ENCODE measurements around the gene GABBR2. TPM values are rescaled to one million over a fixed set of nuclear protein-coding genes. Genes with fewer than 3 reads are reported as not detected.

GABBR2 gene
- total RNA-seq, 1 experiment from 2014 or later = 0.23 TPM

- Histone ChIP-seq H3K4me1 (peaks cover 26% of the 10 kb centered on the region), H3K27me3 (replicated peaks; ENCODE audit: control insufficient read depth, insufficient read depth, low read length) (no peaks in the 10 kb centered on the region), H3K4me3 (ENCODE audit: low read depth, low read length) (no peak overlapping the region), H3K36me3 (ENCODE audit: control insufficient read depth, insufficient read depth, low read length) (no peaks in the 10 kb centered on the region), H3K9me3 (no peaks in the 10 kb centered on the region)
- Mint-ChIP-seq H3K27me3 (ENCODE audit: insufficient read depth, unreplicated experiment) (no peaks in the 10 kb centered on the region), H3K9me3 (ENCODE audit: unreplicated experiment) (peaks cover under 1% of the 10 kb centered on the region), H3K4me3 (ENCODE audit: unreplicated experiment) (no peak overlapping the region), H3K4me1 (ENCODE audit: low read depth, unreplicated experiment) (peaks cover 12% of the 10 kb centered on the region), H3K27ac (ENCODE audit: unreplicated experiment) (no peak overlapping the region), H3K36me3 (ENCODE audit: insufficient read depth, unreplicated experiment) (peaks cover 7% of the 10 kb centered on the region)
- intact Hi-C loops (cut with micrococcal nuclease; ENCODE audit: unreplicated experiment) = loop anchor here (10.0 kb wide), 2 partner anchors 424 to 1046 kb away; partner anchors contain the start of gene ANKS6
- DNase-seq = no peak
- no TSS peak for BruUV-seq (replicated peaks)
- ChIA-PET POLR2A (no interaction called here), CTCF (interaction anchor here (0.6 kb wide), 1 partner anchor 32 kb away, joined by 5 read pairs; no protein-coding TSS in a partner anchor)
- TF ChIP-seq CTCF (IDR thresholded peaks at IDR 0.05; ENCODE audit: insufficient read depth in 1 of 2, low read depth in 1 of 2, low read length in 1 of 2, severe bottlenecking in 1 of 2, unreplicated experiment in 1 of 2) = no peak
Observed at GRCh38 chr9:98370976-98371315, 337.8 kb downstream of the GABBR2 start.

- Histone ChIP-seq H3K36me3 (ENCODE audit: control insufficient read depth, insufficient read depth, low read length) (no peaks in the 10 kb centered on the region), H3K9me3 (peaks cover 2% of the 10 kb centered on the region; the same call in 1 of the 2 replicates), H3K4me1 (peaks cover 21% of the 10 kb centered on the region), H3K27me3 (replicated peaks; ENCODE audit: control insufficient read depth, insufficient read depth, low read length) (no peaks in the 10 kb centered on the region), H3K4me3 (ENCODE audit: low read depth, low read length) (no peak overlapping the region)
- Mint-ChIP-seq H3K4me3 (ENCODE audit: unreplicated experiment) (no peak overlapping the region), H3K27ac (ENCODE audit: unreplicated experiment) (no peak overlapping the region), H3K9me3 (ENCODE audit: unreplicated experiment) (peaks cover 5% of the 10 kb centered on the region), H3K27me3 (ENCODE audit: insufficient read depth, unreplicated experiment) (no peaks in the 10 kb centered on the region), H3K36me3 (ENCODE audit: insufficient read depth, unreplicated experiment) (peaks cover 7% of the 10 kb centered on the region), H3K4me1 (ENCODE audit: low read depth, unreplicated experiment) (peaks cover 12% of the 10 kb centered on the region)
- ChIA-PET CTCF (interaction anchor here (0.6 kb wide), 1 partner anchor 31 kb away, joined by 5 read pairs; no protein-coding TSS in a partner anchor), POLR2A (no interaction called here)
- DNase-seq = no peak
- BruUV-seq (replicated peaks) = no TSS peak
- TF ChIP-seq CTCF (IDR thresholded peaks at IDR 0.05; ENCODE audit: insufficient read depth in 1 of 2, low read depth in 1 of 2, low read length in 1 of 2, severe bottlenecking in 1 of 2, unreplicated experiment in 1 of 2) = no peak
- intact Hi-C loops (cut with micrococcal nuclease; ENCODE audit: unreplicated experiment) = loop anchor here (10.0 kb wide), 2 partner anchors 424 to 1046 kb away; partner anchors contain the start of gene ANKS6
Observed at GRCh38 chr9:98370300-98370975, 338.3 kb downstream of the GABBR2 start.

- intact Hi-C loops (cut with micrococcal nuclease; ENCODE audit: unreplicated experiment) = loop anchor here (10.0 kb wide), 2 partner anchors 425 to 1045 kb away; partner anchors contain the start of gene ANKS6
- BruUV-seq (replicated peaks) = no TSS peak
- Mint-ChIP-seq H3K27me3 (ENCODE audit: insufficient read depth, unreplicated experiment) (no peaks in the 10 kb centered on the region), H3K9me3 (ENCODE audit: unreplicated experiment) (peaks cover 11% of the 10 kb centered on the region), H3K27ac (ENCODE audit: unreplicated experiment) (no peak overlapping the region), H3K36me3 (ENCODE audit: insufficient read depth, unreplicated experiment) (peaks cover 7% of the 10 kb centered on the region), H3K4me1 (ENCODE audit: low read depth, unreplicated experiment) (peaks cover 7% of the 10 kb centered on the region), H3K4me3 (ENCODE audit: unreplicated experiment) (no peak overlapping the region)
- no peak for DNase-seq
- ChIA-PET POLR2A (no interaction called here), CTCF (no interaction called here)
- Histone ChIP-seq H3K36me3 (ENCODE audit: control insufficient read depth, insufficient read depth, low read length) (no peaks in the 10 kb centered on the region), H3K9me3 (peaks cover 7% of the 10 kb centered on the region; the same call in 1 of the 2 replicates), H3K4me1 (peaks cover 15% of the 10 kb centered on the region), H3K27me3 (replicated peaks; ENCODE audit: control insufficient read depth, insufficient read depth, low read length) (no peaks in the 10 kb centered on the region), H3K4me3 (ENCODE audit: low read depth, low read length) (no peak overlapping the region)
- TF ChIP-seq CTCF (IDR thresholded peaks at IDR 0.05; ENCODE audit: insufficient read depth in 1 of 2, low read depth in 1 of 2, low read length in 1 of 2, severe bottlenecking in 1 of 2, unreplicated experiment in 1 of 2) = no peak
Observed at GRCh38 chr9:98369896-98370295, 338.8 kb downstream of the GABBR2 start.

Data from Caco-2 (cell line).